HL-60 (cell line): ENCODE data around the gene STXBP2.

ENCODE experiments used
- DNase-seq, 2 experiments: peaks; one replicate each; pipeline ENCODE4 v3.0.0-alpha.2; 2010 to 2020; ENCODE audit warnings: low read depth in 1 of 2, low spot score in 1 of 2
- H3K27ac ChIP-seq: fragments of 250-450 bp; sonication (Bioruptor Pico); replicated peaks from 2 replicates; pipeline ENCODE4 v1.5.1; 2020; ENCODE audit warnings: mild to moderate bottlenecking, moderate library complexity
- H3K27me3 ChIP-seq: fragments of 250-450 bp; sonication (Bioruptor Pico); 2 replicates; pipeline ENCODE4 v1.5.1; 2021; ENCODE audit warnings: mild to moderate bottlenecking, moderate library complexity; ENCODE audit not compliant: insufficient read depth, poor library complexity, severe bottlenecking
- H3K4me3 ChIP-seq: replicated peaks from 2 replicates; pipeline ENCODE4 v1.5.1; 2011; ENCODE audit warnings: mild to moderate bottlenecking, control low read depth, low read length; ENCODE audit not compliant: insufficient read depth
- CTCF ChIP-seq: IDR thresholded peaks from one replicate; pipeline ENCODE4 v1.5.1; 2011; ENCODE audit warnings: low read length, control low read depth, inconsistent platforms; ENCODE audit not compliant: insufficient read depth
- GABPA ChIP-seq: IDR thresholded peaks from 2 replicates; pipeline ENCODE4 v1.6.1; 2012; ENCODE audit warnings: low read depth
- POLR2AphosphoS5 ChIP-seq: IDR thresholded peaks from 2 replicates; pipeline ENCODE4 v1.6.1; 2012; ENCODE audit warnings: low read depth
- REST ChIP-seq: IDR thresholded peaks from 2 replicates; pipeline ENCODE4 v1.6.1; 2012; ENCODE audit warnings: low read depth; ENCODE audit not compliant: insufficient replicate concordance
- SPI1 ChIP-seq: IDR thresholded peaks from 2 replicates; pipeline ENCODE4 v1.6.1; 2012; ENCODE audit warnings: low read depth, mild to moderate bottlenecking, borderline replicate concordance

Gene STXBP2

GRCh38 chr19:7595466-7596133, 41.3 kb upstream of the STXBP2 start, which contains the start of gene CAMSAP3:
CAMSAP3 (plus strand) TSS chr19:7595863; CDS start chr19:7596003, 140 bp downstream.
- H3K27ac ChIP-seq = no peak within 1 kb of the TSS
- H3K4me3 ChIP-seq = peak within 1 kb of the TSS; percentile 44
- peak; percentile 9 to 38 for DNase-seq
- TF ChIP-seq POLR2AphosphoS5 (no peak), SPI1 (no peak)
- peaks cover 30% of the 10 kb centered on the region for H3K27me3 ChIP-seq

- no peak for DNase-seq
- Histone ChIP-seq H3K27ac (no peak overlapping the region), H3K27me3 (peaks cover 30% of the 10 kb centered on the region)
These were observed 40.5 kb upstream of the STXBP2 start for GRCh38 chr19:7596211-7596937.

GRCh38 chr19:7597689-7598088, 39.2 kb upstream of the STXBP2 start:
- Histone ChIP-seq H3K4me3 (no peak overlapping the region), H3K27me3 (peaks cover 32% of the 10 kb centered on the region)
- TF ChIP-seq CTCF (no peak), REST (no peak), GABPA (no peak)

More at GRCh38 chr19:7596211-7596937, 40.5 kb upstream of the STXBP2 start:
- TF ChIP-seq POLR2AphosphoS5 = no peak
- no peak for TF ChIP-seq REST
- TF ChIP-seq CTCF = no peak
- no peak for TF ChIP-seq GABPA
- TF ChIP-seq SPI1 = no peak
- H3K4me3 ChIP-seq = peak overlapping the region; percentile 44

GRCh38 chr19:7598180-7598579, 38.7 kb upstream of the STXBP2 start:
- no peak for DNase-seq
- no peak overlapping the region for H3K4me3 ChIP-seq
- TF ChIP-seq SPI1 = no peak
- TF ChIP-seq POLR2AphosphoS5 = no peak
- TF ChIP-seq CTCF = no peak
- no peak for TF ChIP-seq GABPA
- no peak for TF ChIP-seq REST
- peaks cover 32% of the 10 kb centered on the region for H3K27me3 ChIP-seq
- H3K27ac ChIP-seq = no peak overlapping the region

More at GRCh38 chr19:7597689-7598088, 39.2 kb upstream of the STXBP2 start:
- DNase-seq = no peak
- H3K27ac ChIP-seq = no peak overlapping the region
